Lower leg skin (tissue), 4 donors: ENCODE data around the gene SS18L1. TPM values are rescaled to one million over a fixed set of nuclear protein-coding genes. Genes with fewer than 3 reads are reported as not detected.

Source experiments
- DNase-seq, 2 donors: peaks; one replicate each; pipeline ENCODE4 v3.0.0-alpha.2; 2019; ENCODE audit warnings: low spot score in 2 of 2
- H3K4me3 ChIP-seq: fragments of 200-600 bp; sonication (generic); 2 replicates; pipeline ENCODE4 v1.5.1; 2017; ENCODE audit warnings: mild to moderate bottlenecking, low read depth; ENCODE audit not compliant: poor library complexity, severe bottlenecking
- CTCF ChIP-seq, 3 donors: fragments of 450-650 bp; IDR thresholded peaks; one replicate each; pipeline ENCODE4 v1.5.1; 2016; ENCODE audit warnings: antibody characterized with exemption in 3 of 3, mild to moderate bottlenecking in 3 of 3, moderate library complexity in 2 of 3
- POLR2A ChIP-seq, 2 donors: fragments of 450-650 bp; IDR thresholded peaks; one replicate each; pipeline ENCODE4 v1.6.1; 2016 to 2017; ENCODE audit warnings: antibody characterized with exemption in 2 of 2, mild to moderate bottlenecking in 1 of 2, moderate library complexity in 1 of 2
- WGBS, 2 donors: methylation state at CpG; one replicate each; pipeline ENCODE4 v1.1.5; 2018; 5-methylcytosine and 5-hydroxymethylcytosine counted together
- intact Hi-C: fragments of 100-400 bp; cut with DNase I; formaldehyde crosslinking; loops from one replicate; pipeline ENCODE4 v1.15.0; 2023; ENCODE audit warnings: low total_unique reads
- total RNA-seq, 4 donors: library from RNA; depleted of rRNA; stranded (reverse); fragments of >200 nt; gene quantifications; one replicate each; pipeline ENCODE4 v1.1.0, GENCODE V29; 2016

Gene SS18L1
- total RNA-seq: 10 to 100 TPM; 23.3 to 51.7 (median 25.8) TPM

DNA sequence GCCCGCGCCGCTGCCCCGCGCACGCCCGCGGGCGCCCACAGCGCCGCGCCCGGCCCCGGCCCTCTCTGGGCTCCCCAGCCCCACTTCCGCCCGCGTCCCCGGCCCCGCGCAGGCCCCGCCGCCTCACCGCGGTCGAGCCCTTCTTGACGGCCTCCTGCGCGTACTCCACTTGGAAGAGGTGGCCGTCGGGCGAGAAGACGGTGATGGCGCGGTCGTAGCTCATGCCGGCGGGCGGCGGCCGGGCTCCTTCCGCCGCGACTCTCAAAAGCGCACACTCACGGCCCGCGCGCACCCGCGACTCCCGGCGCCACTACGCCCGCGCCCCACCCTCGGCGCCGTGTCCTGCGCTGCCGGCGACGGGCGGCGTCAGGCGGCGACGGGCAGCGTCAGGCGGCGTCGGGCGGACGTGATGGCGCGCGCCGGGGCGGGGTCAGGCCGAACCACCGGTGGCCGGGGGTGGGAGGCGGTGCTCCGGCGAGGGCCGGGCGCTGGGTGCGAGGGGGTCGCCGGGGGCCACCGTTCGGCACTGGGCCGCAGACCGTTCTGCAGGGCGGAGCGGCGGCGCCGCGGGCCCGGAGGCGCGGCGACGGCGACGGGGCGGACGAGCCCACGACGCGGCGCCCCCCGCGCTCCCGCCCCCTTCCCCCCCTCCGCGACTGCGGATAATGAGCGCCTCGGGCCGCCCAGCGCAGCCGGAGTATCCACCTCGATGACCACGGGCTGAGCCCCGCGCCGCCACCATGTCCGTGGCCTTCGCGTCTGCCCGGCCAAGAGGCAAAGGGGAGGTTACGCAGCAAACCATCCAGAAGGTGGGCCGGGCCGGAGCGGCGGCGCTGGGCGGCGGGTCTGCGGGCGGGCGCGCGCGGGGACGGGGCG, at the start of gene SS18L1, which contains the start of gene PSMA7:
Gene SS18L1, plus strand, starts transcription at position 689 of the 876 bp plus-strand sequence. Its CDS starts 52 bp downstream, at position 741.
Gene PSMA7, minus strand, starts transcription at position 314 of the 876 bp plus-strand sequence. Its CDS starts 91 bp downstream, at position 223.
- H3K4me3 ChIP-seq: peak within 1 kb of the TSS; percentile 88
- intact Hi-C loops: no loop called here
- DNase-seq: peak; percentile 71 to 97
- TF ChIP-seq CTCF (IDR thresholded peaks at IDR 0.05): no peak
- TF ChIP-seq POLR2A (IDR thresholded peaks at IDR 0.05): peak in 1 of 2 donors; percentile 53
- WGBS, 2 donors: 0% methylated on average over 30 to 42 of the region's 148 CpGs

DNA sequence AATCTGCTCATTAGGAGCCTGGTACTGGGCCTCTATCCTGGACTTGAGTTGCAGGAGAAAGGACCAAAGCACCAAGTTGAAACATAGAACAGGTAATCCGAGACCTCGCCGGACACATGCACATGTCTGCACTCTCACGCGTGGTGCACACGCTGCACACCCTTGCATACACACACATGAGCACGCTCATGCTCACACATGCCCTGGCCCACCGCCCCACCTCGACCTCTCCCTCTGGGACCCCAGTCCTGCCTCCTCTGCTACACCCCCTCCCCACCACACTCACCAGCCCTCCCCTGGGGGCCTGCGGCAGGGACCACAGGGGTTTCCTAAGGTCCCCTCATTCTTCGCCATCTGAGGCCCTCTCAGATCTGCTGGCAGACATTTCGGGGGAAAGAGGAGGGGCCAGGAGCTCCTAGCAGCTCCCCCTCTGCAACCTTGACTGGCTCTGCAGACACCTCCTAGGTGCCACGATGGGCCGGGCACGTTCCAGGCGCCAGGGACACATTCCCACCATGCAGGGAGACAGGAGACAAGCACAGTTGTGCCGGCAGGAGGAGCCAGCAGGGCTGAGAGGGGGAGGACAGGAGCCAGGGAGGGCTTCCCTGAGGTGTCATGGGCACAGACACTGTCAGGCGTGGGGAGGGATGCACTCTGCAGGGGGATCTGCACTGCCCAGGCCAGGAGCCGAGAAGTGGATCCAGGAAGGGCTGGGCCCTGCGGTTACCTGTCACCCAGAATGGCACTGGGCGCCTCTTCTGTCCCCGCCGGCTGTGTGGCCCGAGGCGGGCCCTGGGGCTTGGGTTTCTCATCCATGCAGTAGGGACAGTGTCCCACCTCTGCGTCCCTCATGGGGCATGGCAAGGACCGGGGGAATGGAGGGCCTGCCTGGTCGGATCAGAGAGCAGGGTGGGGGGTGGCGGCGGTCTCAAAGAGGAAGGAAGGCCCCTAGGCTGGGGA, 46.9 kb upstream of the SS18L1 start:
- WGBS, 2 donors: 87 to 88% methylated on average over 29 to 30 of the region's 30 CpGs
- intact Hi-C loops: no loop called here

DNA sequence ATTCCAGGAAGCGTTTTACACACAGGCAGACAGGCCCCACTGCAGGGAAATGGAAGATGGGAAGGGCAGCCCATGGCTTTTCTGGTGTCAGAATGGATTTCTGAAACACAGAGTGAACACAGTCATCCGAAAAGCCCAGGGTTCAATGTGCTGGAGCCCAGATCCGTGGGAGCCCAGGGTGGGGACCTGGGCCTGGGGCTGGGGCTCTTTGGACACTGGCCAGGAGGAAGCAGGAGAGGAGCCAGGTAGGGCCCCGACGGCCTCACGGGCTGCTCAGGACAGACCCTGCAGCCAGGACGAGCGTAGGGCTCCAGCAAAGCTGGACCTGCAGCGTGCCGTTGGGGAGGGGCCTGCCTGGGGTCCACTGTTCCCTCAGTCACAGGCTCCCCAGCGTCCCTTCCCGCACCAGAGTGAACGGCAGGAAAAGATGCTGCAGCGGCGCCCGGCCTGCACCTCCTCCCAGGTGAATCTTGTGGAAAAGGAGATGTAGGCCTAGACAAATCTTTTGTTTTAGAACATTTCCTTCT, 45.6 kb upstream of the SS18L1 start:
- intact Hi-C loops: no loop called here
- no peak for DNase-seq
- WGBS, 2 donors: 59 to 67% methylated on average over 12 to 16 of the region's 16 CpGs
- no peak overlapping the region for H3K4me3 ChIP-seq
- TF ChIP-seq POLR2A (IDR thresholded peaks at IDR 0.05): no peak
- no peak for TF ChIP-seq CTCF (IDR thresholded peaks at IDR 0.05)

More for the DNA sequence above, 46.9 kb upstream of the SS18L1 start:
- no peak for TF ChIP-seq POLR2A (IDR thresholded peaks at IDR 0.05)
- TF ChIP-seq CTCF (IDR thresholded peaks at IDR 0.05): no peak
- no peak for DNase-seq
- H3K4me3 ChIP-seq: no peak overlapping the region

GRCh38 chr20:62101078-62101477, 42.5 kb upstream of the SS18L1 start:
- no peak for DNase-seq
- WGBS, 2 donors: 88 to 92% methylated on average over 4 of the region's 4 CpGs
- TF ChIP-seq POLR2A (IDR thresholded peaks at IDR 0.05) (no peak), CTCF (IDR thresholded peaks at IDR 0.05) (no peak)
- no peak overlapping the region for H3K4me3 ChIP-seq
- intact Hi-C loops: no loop called here

DNA sequence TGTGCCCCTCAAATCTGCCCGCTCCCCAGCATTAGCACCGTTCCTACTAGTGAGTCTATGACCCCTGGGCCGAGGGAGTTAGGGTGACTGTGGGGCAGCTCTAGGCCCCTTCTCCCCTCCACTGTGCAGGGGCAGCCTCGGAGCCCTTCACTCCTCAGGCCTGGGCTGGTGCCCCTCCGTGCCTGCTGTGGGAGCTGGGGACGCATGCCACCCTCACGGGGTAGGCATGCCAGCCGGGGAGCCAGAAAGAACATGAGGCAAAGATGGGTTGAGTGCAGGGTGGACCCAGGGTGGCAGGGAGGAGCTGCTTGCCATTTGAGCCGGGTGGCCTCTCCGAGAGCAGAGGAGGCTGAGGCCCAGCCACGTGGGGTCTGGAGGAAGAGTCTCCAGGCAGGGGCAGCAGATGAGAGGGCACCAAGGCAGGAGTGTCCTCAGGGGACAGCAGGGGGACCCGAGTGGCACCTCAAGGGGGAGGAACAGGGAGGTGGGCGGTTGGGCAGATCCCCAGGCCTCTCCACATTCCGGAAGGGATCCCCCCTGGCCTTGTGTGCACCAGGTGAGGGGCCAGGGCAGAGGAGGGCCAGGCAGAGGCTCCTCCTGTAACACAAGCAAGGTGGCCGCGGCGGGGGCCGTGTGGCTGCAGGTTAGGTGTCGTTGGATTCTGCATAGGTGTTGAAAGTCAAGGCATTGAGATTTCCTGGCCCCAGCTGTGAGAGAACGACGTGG, 39.9 kb upstream of the SS18L1 start:
- H3K4me3 ChIP-seq: no peak overlapping the region
- TF ChIP-seq POLR2A (IDR thresholded peaks at IDR 0.05) (no peak), CTCF (IDR thresholded peaks at IDR 0.05) (no peak)
- intact Hi-C loops: no loop called here
- DNase-seq: no peak
- WGBS, 2 donors: 71% methylated on average over 20 to 21 of the region's 21 CpGs
